ENCODE results near the gene ALAD. TPM values are rescaled to one million over a fixed set of nuclear protein-coding genes. Genes with fewer than 3 reads are reported as not detected.
"Not testable (repeated sequence)": the region's sequence is repeated elsewhere in the genome, so short reads cannot be mapped to it uniquely, and the experiment has no call there.

Gene ALAD
- total RNA-seq, 1 experiment from 2014 or later, result 8.9 TPM

DNA sequence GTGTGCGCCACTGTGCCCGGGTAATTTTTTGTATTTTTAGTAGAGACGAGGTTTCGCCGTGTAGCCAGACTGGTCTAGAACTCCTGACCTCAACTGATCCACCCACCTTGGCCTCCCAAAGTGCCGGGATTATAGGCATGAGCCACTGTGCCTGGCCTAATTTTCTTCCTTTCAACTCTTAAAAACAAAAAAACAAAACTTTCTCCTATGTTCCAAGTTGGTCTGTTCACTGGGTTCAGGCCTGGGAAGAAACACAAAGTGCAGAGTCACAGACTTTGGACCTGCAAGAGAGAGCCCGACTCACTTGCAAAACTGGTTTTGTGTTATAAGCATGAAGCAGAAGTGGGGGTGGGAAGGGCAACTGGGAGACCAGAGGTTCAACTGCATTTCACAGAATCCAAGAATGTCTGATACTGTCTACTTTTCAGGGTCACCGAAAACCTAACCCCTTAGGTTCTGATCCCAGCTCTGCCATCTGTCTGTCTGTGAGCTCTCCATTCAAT lies 19.1 kb downstream of the ALAD start:
- intact Hi-C loops (cut with micrococcal nuclease; ENCODE audit: unreplicated experiment), result no loop called here
- in situ Hi-C loops (cut with HindIII; ENCODE audit: low pct_unique_long_range_greater_than_20kb, low sequenced_read_pairs), result no loop called here
- no peak overlapping the region for H3K27ac ChIP-seq (ENCODE audit: low read length)
- H3K36me3 ChIP-seq (ENCODE audit: control insufficient read depth, insufficient read depth, low read length), result no peaks in the 10 kb centered on the region
- no peak for ATAC-seq
- CTCF ChIA-PET, result no interaction called here
- no peak for TF ChIP-seq SIN3A (IDR thresholded peaks at IDR 0.05; ENCODE audit: borderline replicate concordance, insufficient read depth, low read depth, low read length)
- no peak for TF ChIP-seq TCF7L2 (IDR thresholded peaks at IDR 0.05; ENCODE audit: low read depth, low read length)
- H3K4me3 ChIP-seq (ENCODE audit: low read depth in 2 of 2, low read length in 2 of 2), result no peak overlapping the region
- H3K4me1 ChIP-seq (ENCODE audit: control insufficient read depth, insufficient read depth, low read length), result no peaks in the 10 kb centered on the region
- no peaks in the 10 kb centered on the region for H3K9me3 ChIP-seq (ENCODE audit: control insufficient read depth, insufficient read depth, low read depth, low read length)
- POLR2A ChIA-PET, result no interaction called here
- no peak for DNase-seq (ENCODE audit: low read depth, low spot score)
- H3K27me3 ChIP-seq (ENCODE audit: control insufficient read depth, insufficient read depth, low read length), result no peaks in the 10 kb centered on the region
- no TSS peak for BruUV-seq (replicated peaks)

DNA sequence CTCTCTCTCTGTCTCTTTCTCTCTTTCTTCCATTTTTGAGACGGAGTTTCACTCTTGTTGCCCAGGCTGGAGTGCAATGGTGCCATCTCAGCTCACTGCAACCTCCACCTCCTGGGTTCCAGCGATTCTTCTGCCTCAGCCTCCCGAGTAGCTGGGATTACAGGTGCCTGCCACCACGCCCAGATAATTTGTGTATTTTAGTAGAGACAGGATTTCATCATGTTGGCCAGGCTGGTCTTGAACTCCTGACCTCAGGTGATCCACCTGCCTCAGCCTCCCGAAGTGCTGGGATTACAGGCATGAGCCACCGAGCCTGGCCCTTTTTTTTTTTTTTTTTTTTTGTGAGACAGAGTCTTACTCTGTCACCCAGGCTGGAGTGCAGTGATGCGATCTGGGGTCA lies 19.6 kb downstream of the ALAD start:
- CTCF ChIA-PET, POLR2A ChIA-PET: not testable (repeated sequence)

DNA sequence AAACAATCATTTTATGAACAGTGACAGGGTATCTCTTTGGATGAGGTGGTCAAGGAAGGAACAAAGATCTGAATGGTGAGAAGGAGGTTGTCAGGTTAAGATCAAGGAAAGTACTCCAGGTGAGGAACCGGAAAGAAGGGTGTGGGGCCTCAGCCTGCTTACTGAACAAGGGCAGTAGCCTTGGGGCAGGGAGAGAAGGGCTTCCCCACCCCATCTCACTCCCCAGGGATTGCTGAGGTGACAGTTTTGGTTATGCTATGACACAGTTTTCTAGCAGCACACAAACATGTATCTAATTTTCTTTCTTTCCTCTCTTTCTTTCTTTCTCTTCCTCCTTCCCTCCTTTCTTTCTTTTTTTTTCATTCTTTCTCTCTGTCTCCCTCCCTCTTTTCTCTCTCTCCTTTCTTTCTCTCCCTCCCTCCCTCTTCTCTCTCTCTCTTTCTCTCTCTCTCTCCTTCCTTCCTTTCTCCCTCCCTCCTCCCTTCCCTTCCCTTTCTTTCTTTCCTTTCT lies 20.2 kb downstream of the ALAD start:
- no peak for DNase-seq (ENCODE audit: low read depth, low spot score)
- Histone ChIP-seq H3K27me3 (ENCODE audit: control insufficient read depth, insufficient read depth, low read length) (no peaks in the 10 kb centered on the region), H3K9me3 (ENCODE audit: control insufficient read depth, insufficient read depth, low read depth, low read length) (no peaks in the 10 kb centered on the region), H3K27ac (ENCODE audit: low read length) (no peak overlapping the region), H3K36me3 (ENCODE audit: control insufficient read depth, insufficient read depth, low read length) (no peaks in the 10 kb centered on the region; the same call in 1 of the 2 replicates), H3K4me1 (ENCODE audit: control insufficient read depth, insufficient read depth, low read length) (no peaks in the 10 kb centered on the region; the same call in 1 of the 2 replicates), H3K4me3 (ENCODE audit: low read depth in 2 of 2, low read length in 2 of 2) (no peak overlapping the region)
- ATAC-seq, result no peak
- TF ChIP-seq CTCF (IDR thresholded peaks at IDR 0.05), result no peak
- TF ChIP-seq, protein P1, sequence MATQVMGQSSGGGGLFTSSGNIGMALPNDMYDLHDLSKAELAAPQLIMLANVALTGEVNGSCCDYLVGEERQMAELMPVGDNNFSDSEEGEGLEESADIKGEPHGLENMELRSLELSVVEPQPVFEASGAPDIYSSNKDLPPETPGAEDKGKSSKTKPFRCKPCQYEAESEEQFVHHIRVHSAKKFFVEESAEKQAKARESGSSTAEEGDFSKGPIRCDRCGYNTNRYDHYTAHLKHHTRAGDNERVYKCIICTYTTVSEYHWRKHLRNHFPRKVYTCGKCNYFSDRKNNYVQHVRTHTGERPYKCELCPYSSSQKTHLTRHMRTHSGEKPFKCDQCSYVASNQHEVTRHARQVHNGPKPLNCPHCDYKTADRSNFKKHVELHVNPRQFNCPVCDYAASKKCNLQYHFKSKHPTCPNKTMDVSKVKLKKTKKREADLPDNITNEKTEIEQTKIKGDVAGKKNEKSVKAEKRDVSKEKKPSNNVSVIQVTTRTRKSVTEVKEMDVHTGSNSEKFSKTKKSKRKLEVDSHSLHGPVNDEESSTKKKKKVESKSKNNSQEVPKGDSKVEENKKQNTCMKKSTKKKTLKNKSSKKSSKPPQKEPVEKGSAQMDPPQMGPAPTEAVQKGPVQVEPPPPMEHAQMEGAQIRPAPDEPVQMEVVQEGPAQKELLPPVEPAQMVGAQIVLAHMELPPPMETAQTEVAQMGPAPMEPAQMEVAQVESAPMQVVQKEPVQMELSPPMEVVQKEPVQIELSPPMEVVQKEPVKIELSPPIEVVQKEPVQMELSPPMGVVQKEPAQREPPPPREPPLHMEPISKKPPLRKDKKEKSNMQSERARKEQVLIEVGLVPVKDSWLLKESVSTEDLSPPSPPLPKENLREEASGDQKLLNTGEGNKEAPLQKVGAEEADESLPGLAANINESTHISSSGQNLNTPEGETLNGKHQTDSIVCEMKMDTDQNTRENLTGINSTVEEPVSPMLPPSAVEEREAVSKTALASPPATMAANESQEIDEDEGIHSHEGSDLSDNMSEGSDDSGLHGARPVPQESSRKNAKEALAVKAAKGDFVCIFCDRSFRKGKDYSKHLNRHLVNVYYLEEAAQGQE (IDR thresholded peaks at IDR 0.05; ENCODE audit: insufficient read depth in 1 of 2, low read depth in 2 of 2, low read length in 1 of 2), result no peak
- no peak for TF ChIP-seq SIN3A (IDR thresholded peaks at IDR 0.05; ENCODE audit: borderline replicate concordance, insufficient read depth, low read depth, low read length)
- TF ChIP-seq POLR2AphosphoS5 (IDR thresholded peaks at IDR 0.05; ENCODE audit: low read depth, low read length), result no peak
- TF ChIP-seq TCF7L2 (IDR thresholded peaks at IDR 0.05; ENCODE audit: low read depth, low read length), result no peak
- BruUV-seq (replicated peaks), result no TSS peak
- ChIA-PET CTCF (no interaction called here), POLR2A (no interaction called here)
- in situ Hi-C loops (cut with HindIII; ENCODE audit: low pct_unique_long_range_greater_than_20kb, low sequenced_read_pairs) (no loop called here), intact Hi-C loops (cut with micrococcal nuclease; ENCODE audit: unreplicated experiment) (no loop called here)

More for the DNA sequence above, 19.6 kb downstream of the ALAD start:
- H3K27ac ChIP-seq (ENCODE audit: low read length); H3K9me3 ChIP-seq (ENCODE audit: control insufficient read depth, insufficient read depth, low read depth, low read length); intact Hi-C loops (cut with micrococcal nuclease; ENCODE audit: unreplicated experiment); H3K27me3 ChIP-seq (ENCODE audit: control insufficient read depth, insufficient read depth, low read length); H3K36me3 ChIP-seq (ENCODE audit: control insufficient read depth, insufficient read depth, low read length); H3K4me3 ChIP-seq (ENCODE audit: low read depth in 2 of 2, low read length in 2 of 2); in situ Hi-C loops (cut with HindIII; ENCODE audit: low pct_unique_long_range_greater_than_20kb, low sequenced_read_pairs); BruUV-seq (replicated peaks); ATAC-seq; DNase-seq (ENCODE audit: low read depth, low spot score); H3K4me1 ChIP-seq (ENCODE audit: control insufficient read depth, insufficient read depth, low read length): not testable (repeated sequence)

DNA sequence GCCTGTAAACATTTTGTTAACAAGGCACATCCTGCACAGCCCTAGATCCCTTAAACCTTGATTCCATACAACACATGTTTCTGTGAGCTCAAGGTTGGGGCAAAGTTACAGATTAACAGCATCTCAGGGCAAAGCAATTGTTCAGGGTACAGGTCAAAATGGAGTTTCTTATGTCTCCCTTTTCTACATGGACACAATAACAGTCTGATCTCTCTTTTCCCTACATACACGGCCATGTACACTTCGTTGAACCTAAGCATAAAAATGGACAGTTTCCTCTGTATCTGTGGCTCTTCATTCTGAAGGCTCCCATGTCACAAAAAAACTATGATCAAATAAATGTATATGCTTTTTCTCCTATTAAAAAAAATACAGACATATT lies 21.3 kb downstream of the ALAD start:
- ATAC-seq; H3K4me3 ChIP-seq (ENCODE audit: low read depth in 2 of 2, low read length in 2 of 2); in situ Hi-C loops (cut with HindIII; ENCODE audit: low pct_unique_long_range_greater_than_20kb, low sequenced_read_pairs); BruUV-seq (replicated peaks); H3K9me3 ChIP-seq (ENCODE audit: control insufficient read depth, insufficient read depth, low read depth, low read length); CTCF ChIA-PET; H3K27ac ChIP-seq (ENCODE audit: low read length); intact Hi-C loops (cut with micrococcal nuclease; ENCODE audit: unreplicated experiment); POLR2A ChIA-PET; H3K36me3 ChIP-seq (ENCODE audit: control insufficient read depth, insufficient read depth, low read length); H3K27me3 ChIP-seq (ENCODE audit: control insufficient read depth, insufficient read depth, low read length); DNase-seq (ENCODE audit: low read depth, low spot score); H3K4me1 ChIP-seq (ENCODE audit: control insufficient read depth, insufficient read depth, low read length): not testable (repeated sequence)

- H3K27me3 ChIP-seq (ENCODE audit: control insufficient read depth, insufficient read depth, low read length); H3K36me3 ChIP-seq (ENCODE audit: control insufficient read depth, insufficient read depth, low read length); in situ Hi-C loops (cut with HindIII; ENCODE audit: low pct_unique_long_range_greater_than_20kb, low sequenced_read_pairs); H3K4me3 ChIP-seq (ENCODE audit: low read depth in 2 of 2, low read length in 2 of 2); ATAC-seq; POLR2A ChIA-PET; intact Hi-C loops (cut with micrococcal nuclease; ENCODE audit: unreplicated experiment); BruUV-seq (replicated peaks); CTCF ChIA-PET; H3K27ac ChIP-seq (ENCODE audit: low read length); H3K9me3 ChIP-seq (ENCODE audit: control insufficient read depth, insufficient read depth, low read depth, low read length); H3K4me1 ChIP-seq (ENCODE audit: control insufficient read depth, insufficient read depth, low read length); DNase-seq (ENCODE audit: low read depth, low spot score): not testable (repeated sequence)
Measured at GRCh38 chr9:113379094-113379828, 21.8 kb downstream of the ALAD start.

All from Panc1 (cell line).